A673 (cell line): Measurements from ENCODE around the gene GPLD1. TPM values are rescaled to one million over a fixed set of nuclear protein-coding genes. Genes with fewer than 3 reads are reported as not detected.
"Not testable (repeated sequence)": the region's sequence is repeated elsewhere in the genome, so short reads cannot be mapped to it uniquely, and the experiment has no call there.

Source experiments
- BruUV-seq: library from RNA; stranded (reverse); fragments of 400-500 nt; replicated peaks from 2 replicates; lab custom pipeline; 2021; lab: Mats Ljungman, UMichigan
- CTCF ChIA-PET: fragments of 300-600 bp; sonication (Branson Sonifier 250); formaldehyde crosslinking; loops from one replicate; lab custom pipeline; 2022; ENCODE audit warnings: antibody characterized with exemption; lab: Charles Lee
- POLR2A ChIA-PET: fragments of 300-600 bp; sonication (Branson Sonifier 250); formaldehyde crosslinking; loops from one replicate; lab custom pipeline; 2022; ENCODE audit warnings: antibody characterized with exemption; ENCODE audit not compliant: low non-redundant PET; lab: Charles Lee
- DNase-seq: peaks from one replicate; pipeline ENCODE4 v3.0.0-alpha.2; 2015; ENCODE audit warnings: low spot score
- H3K27ac ChIP-seq: fragments of 200-600 bp; sonication (generic); 2 replicates; pipeline ENCODE4 v1.5.1; 2016; ENCODE audit warnings: mixed run types, low read depth, mild to moderate bottlenecking, mixed read lengths, antibody characterized with exemption, low read length; ENCODE audit not compliant: poor library complexity, severe bottlenecking
- H3K27me3 ChIP-seq: fragments of 200-600 bp; sonication (generic); replicated peaks from 2 replicates; pipeline ENCODE4 v1.6.1; 2017; ENCODE audit warnings: mixed run types, low read depth, mild to moderate bottlenecking, mixed read lengths, antibody characterized with exemption, low read length; ENCODE audit not compliant: insufficient read depth, poor library complexity
- H3K36me3 ChIP-seq: fragments of 200-600 bp; sonication (generic); 2 replicates; pipeline ENCODE4 v1.6.1; 2016; ENCODE audit warnings: mixed run types, mild to moderate bottlenecking, mixed read lengths, antibody characterized with exemption, low read length; ENCODE audit not compliant: insufficient read depth, poor library complexity, severe bottlenecking
- H3K4me1 ChIP-seq: fragments of 200-600 bp; sonication (generic); 2 replicates; pipeline ENCODE4 v1.6.1; 2017; ENCODE audit warnings: mixed run types, mild to moderate bottlenecking, mixed read lengths, antibody characterized with exemption, low read length; ENCODE audit not compliant: insufficient read depth, poor library complexity, severe bottlenecking
- H3K4me3 ChIP-seq: fragments of 200-600 bp; sonication (generic); 2 replicates; pipeline ENCODE4 v1.5.1; 2016; ENCODE audit warnings: low read depth, mixed run types, mild to moderate bottlenecking, mixed read lengths, low read length; ENCODE audit not compliant: poor library complexity, severe bottlenecking
- H3K9me3 ChIP-seq: fragments of 200-600 bp; sonication (generic); 2 replicates; pipeline ENCODE4 v1.6.1; 2016; ENCODE audit warnings: mixed run types, low read depth, mild to moderate bottlenecking, mixed read lengths, antibody characterized with exemption, low read length; ENCODE audit not compliant: poor library complexity, severe bottlenecking
- CTCF ChIP-seq: fragments of 300-800, 200-600 bp; sonication (generic); conservative IDR thresholded peaks from 2 replicates; pipeline ENCODE4 v1.5.1; 2017; ENCODE audit warnings: low read depth, mild to moderate bottlenecking, antibody characterized with exemption, low read length, moderate library complexity, mixed read lengths
- EZH2 ChIP-seq: fragments of 200-600 bp; sonication (generic); IDR thresholded peaks from 2 replicates; pipeline ENCODE4 v1.6.1; 2017; ENCODE audit warnings: borderline replicate concordance, low read depth, mild to moderate bottlenecking, mixed read lengths, antibody characterized with exemption, low read length; ENCODE audit not compliant: poor library complexity, severe bottlenecking
- intact Hi-C: fragments of 100-400 bp; cut with micrococcal nuclease; formaldehyde crosslinking; loops from one replicate; pipeline ENCODE4 v1.10.0; 2022; ENCODE audit not compliant: unreplicated experiment
- total RNA-seq: library from RNA; stranded (reverse); gene quantifications from 2 replicates; pipeline ENCODE4 v1.2.3, GENCODE V29; 2021

GPLD1 gene
- total RNA-seq, 1 experiment from 2014 or later = 1.1 TPM

GRCh38 chr6:24517659-24518543 is 28.5 kb upstream of the GPLD1 start:
- no peak overlapping the region for H3K27ac ChIP-seq
- no peaks in the 10 kb centered on the region for H3K36me3 ChIP-seq
- no peaks in the 10 kb centered on the region for H3K4me1 ChIP-seq
- H3K27me3 ChIP-seq = no peaks in the 10 kb centered on the region
- no peak overlapping the region for H3K4me3 ChIP-seq
- no peaks in the 10 kb centered on the region for H3K9me3 ChIP-seq
- no peak for TF ChIP-seq EZH2
- no peak for TF ChIP-seq CTCF
- no peak for DNase-seq
- BruUV-seq = no TSS peak
- POLR2A ChIA-PET = no interaction called here
- CTCF ChIA-PET = no interaction called here
- intact Hi-C loops = no loop called here

GRCh38 chr6:24513602-24514001 is 24.2 kb upstream of the GPLD1 start:
- no peaks in the 10 kb centered on the region for H3K36me3 ChIP-seq
- TF ChIP-seq EZH2 (no peak), CTCF (no peak)
- intact Hi-C loops = no loop called here
- DNase-seq = no peak
- no TSS peak for BruUV-seq
- ChIA-PET POLR2A (interaction anchor here (0.7 kb wide), 1 partner anchor 19 kb away, joined by 5 read pairs; no protein-coding TSS in a partner anchor), CTCF (no interaction called here)
- H3K9me3 ChIP-seq = no peaks in the 10 kb centered on the region
- no peak overlapping the region for H3K27ac ChIP-seq
- no peaks in the 10 kb centered on the region for H3K27me3 ChIP-seq
- no peaks in the 10 kb centered on the region for H3K4me1 ChIP-seq
- no peak overlapping the region for H3K4me3 ChIP-seq

- H3K9me3 ChIP-seq, intact Hi-C loops, H3K4me1 ChIP-seq, H3K4me3 ChIP-seq, H3K27me3 ChIP-seq, H3K27ac ChIP-seq, DNase-seq, POLR2A ChIA-PET, H3K36me3 ChIP-seq, CTCF ChIA-PET, BruUV-seq: not testable (repeated sequence)
These were observed 22.6 kb upstream of the GPLD1 start for GRCh38 chr6:24511976-24512375.
